KMS-11 (cell line): Measurements from ENCODE around the gene SERPINA6.

ENCODE experiments used
- H2AFZ ChIP-seq: fragments of 200-600 bp; sonication (generic); 2 replicates; pipeline ENCODE4 v1.6.1; 2016; ENCODE audit warnings: antibody characterized with exemption, mixed run types, low read depth
- H3K27ac ChIP-seq: fragments of 200-600 bp; sonication (generic); 2 replicates; pipeline ENCODE4 v1.6.1; 2016; ENCODE audit warnings: mild to moderate bottlenecking, mixed run types
- H3K27me3 ChIP-seq: fragments of 200-600 bp; sonication (generic); 2 replicates; pipeline ENCODE4 v1.6.1; 2017; ENCODE audit warnings: mild to moderate bottlenecking, low read depth, mixed run types, moderate library complexity; ENCODE audit not compliant: insufficient read depth
- H3K36me3 ChIP-seq: fragments of 200-600 bp; sonication (generic); 2 replicates; pipeline ENCODE4 v1.6.1; 2017; ENCODE audit warnings: mild to moderate bottlenecking, mixed run types; ENCODE audit not compliant: insufficient read depth
- H3K4me1 ChIP-seq: fragments of 200-600 bp; sonication (generic); 2 replicates; pipeline ENCODE4 v1.6.1; 2016; ENCODE audit warnings: mild to moderate bottlenecking, low read depth, mixed run types; ENCODE audit not compliant: poor library complexity, severe bottlenecking
- H3K4me2 ChIP-seq: fragments of 200-600 bp; sonication (generic); 2 replicates; pipeline ENCODE4 v1.7.0; 2016; ENCODE audit warnings: mild to moderate bottlenecking, mixed run types
- H3K4me3 ChIP-seq: fragments of 200-600 bp; sonication (generic); IDR thresholded peaks from 2 replicates; pipeline ENCODE4 v1.6.1; 2017; ENCODE audit warnings: low read depth, low read length, mixed read lengths; ENCODE audit not compliant: insufficient read depth
- H3K79me2 ChIP-seq: fragments of 200-600 bp; sonication (generic); 2 replicates; pipeline ENCODE4 v1.6.1; 2016; ENCODE audit warnings: low read depth, mixed run types; ENCODE audit not compliant: insufficient read depth
- H3K9ac ChIP-seq: fragments of 200-600 bp; sonication (generic); 2 replicates; pipeline ENCODE4 v1.6.1; 2016; ENCODE audit warnings: mild to moderate bottlenecking, mixed run types
- H4K20me1 ChIP-seq: fragments of 200-600 bp; sonication (generic); 2 replicates; pipeline ENCODE4 v1.6.1; 2016; ENCODE audit warnings: mild to moderate bottlenecking, mixed run types; ENCODE audit not compliant: insufficient read depth
- TF ChIP-seq, protein P1 (sequence below): fragments of 200-600 bp; sonication (generic); conservative IDR thresholded peaks from 2 replicates; pipeline ENCODE4 v1.6.1; 2017; ENCODE audit warnings: low read depth, mild to moderate bottlenecking, antibody characterized with exemption, low read length, moderate library complexity, mixed read lengths

The SERPINA6 gene

DNA sequence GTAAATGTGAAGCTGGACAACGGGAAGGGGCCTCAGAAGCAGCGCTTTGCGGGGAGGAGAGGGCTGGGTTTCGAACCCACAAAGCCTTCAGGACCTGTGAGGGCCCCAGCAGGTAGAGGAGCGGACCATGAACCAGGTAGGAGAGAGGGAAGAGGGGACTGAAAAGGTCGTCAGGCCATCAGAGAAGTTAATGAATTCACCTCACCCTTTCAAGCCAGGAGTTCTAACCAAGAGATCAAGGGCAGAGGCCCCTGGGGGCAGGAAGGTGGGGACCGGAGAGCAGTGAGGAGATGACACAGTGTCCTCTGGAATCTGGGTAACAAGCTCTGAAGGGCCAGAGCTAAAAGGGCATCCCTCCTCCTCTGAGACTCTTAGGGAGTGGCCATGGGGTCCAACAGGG, 45.8 kb upstream of the SERPINA6 start:
- no peak overlapping the region for H3K9ac ChIP-seq
- H3K79me2 ChIP-seq = no peaks in the 10 kb centered on the region
- no peaks in the 10 kb centered on the region for H3K4me1 ChIP-seq
- H3K27ac ChIP-seq = no peak overlapping the region
- no peak overlapping the region for H3K4me3 ChIP-seq
- H3K27me3 ChIP-seq = no peaks in the 10 kb centered on the region
- no peaks in the 10 kb centered on the region for H4K20me1 ChIP-seq
- no peaks in the 10 kb centered on the region for H3K36me3 ChIP-seq
- TF ChIP-seq, protein P1, sequence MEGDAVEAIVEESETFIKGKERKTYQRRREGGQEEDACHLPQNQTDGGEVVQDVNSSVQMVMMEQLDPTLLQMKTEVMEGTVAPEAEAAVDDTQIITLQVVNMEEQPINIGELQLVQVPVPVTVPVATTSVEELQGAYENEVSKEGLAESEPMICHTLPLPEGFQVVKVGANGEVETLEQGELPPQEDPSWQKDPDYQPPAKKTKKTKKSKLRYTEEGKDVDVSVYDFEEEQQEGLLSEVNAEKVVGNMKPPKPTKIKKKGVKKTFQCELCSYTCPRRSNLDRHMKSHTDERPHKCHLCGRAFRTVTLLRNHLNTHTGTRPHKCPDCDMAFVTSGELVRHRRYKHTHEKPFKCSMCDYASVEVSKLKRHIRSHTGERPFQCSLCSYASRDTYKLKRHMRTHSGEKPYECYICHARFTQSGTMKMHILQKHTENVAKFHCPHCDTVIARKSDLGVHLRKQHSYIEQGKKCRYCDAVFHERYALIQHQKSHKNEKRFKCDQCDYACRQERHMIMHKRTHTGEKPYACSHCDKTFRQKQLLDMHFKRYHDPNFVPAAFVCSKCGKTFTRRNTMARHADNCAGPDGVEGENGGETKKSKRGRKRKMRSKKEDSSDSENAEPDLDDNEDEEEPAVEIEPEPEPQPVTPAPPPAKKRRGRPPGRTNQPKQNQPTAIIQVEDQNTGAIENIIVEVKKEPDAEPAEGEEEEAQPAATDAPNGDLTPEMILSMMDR = no peak
- H3K4me2 ChIP-seq = no peak overlapping the region
- H2AFZ ChIP-seq = no peak overlapping the region

DNA sequence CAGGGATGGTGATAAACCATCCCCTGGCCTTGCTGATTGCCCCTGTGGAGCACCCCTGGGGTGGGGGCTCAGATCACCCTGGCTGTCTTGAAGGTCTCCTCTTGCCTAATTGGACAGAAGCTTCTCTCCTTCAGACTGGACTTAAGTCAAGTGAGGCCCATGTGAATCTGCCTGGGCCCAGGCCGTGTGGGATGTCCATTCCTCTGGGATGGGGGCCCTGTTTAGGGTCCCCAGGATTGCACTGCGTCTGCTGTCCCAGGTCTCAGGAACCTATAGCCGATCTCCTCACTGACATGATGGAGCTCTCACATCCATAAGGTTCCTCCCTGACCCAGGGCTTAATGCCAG, 45.1 kb upstream of the SERPINA6 start:
- H3K4me2 ChIP-seq = no peak overlapping the region
- no peak overlapping the region for H2AFZ ChIP-seq
- no peaks in the 10 kb centered on the region for H3K36me3 ChIP-seq
- H4K20me1 ChIP-seq = no peaks in the 10 kb centered on the region
- no peaks in the 10 kb centered on the region for H3K79me2 ChIP-seq
- no peak overlapping the region for H3K9ac ChIP-seq
- no peaks in the 10 kb centered on the region for H3K4me1 ChIP-seq
- no peak overlapping the region for H3K4me3 ChIP-seq
- H3K27ac ChIP-seq = no peak overlapping the region
- TF ChIP-seq, protein P1 = no peak
- no peaks in the 10 kb centered on the region for H3K27me3 ChIP-seq

DNA sequence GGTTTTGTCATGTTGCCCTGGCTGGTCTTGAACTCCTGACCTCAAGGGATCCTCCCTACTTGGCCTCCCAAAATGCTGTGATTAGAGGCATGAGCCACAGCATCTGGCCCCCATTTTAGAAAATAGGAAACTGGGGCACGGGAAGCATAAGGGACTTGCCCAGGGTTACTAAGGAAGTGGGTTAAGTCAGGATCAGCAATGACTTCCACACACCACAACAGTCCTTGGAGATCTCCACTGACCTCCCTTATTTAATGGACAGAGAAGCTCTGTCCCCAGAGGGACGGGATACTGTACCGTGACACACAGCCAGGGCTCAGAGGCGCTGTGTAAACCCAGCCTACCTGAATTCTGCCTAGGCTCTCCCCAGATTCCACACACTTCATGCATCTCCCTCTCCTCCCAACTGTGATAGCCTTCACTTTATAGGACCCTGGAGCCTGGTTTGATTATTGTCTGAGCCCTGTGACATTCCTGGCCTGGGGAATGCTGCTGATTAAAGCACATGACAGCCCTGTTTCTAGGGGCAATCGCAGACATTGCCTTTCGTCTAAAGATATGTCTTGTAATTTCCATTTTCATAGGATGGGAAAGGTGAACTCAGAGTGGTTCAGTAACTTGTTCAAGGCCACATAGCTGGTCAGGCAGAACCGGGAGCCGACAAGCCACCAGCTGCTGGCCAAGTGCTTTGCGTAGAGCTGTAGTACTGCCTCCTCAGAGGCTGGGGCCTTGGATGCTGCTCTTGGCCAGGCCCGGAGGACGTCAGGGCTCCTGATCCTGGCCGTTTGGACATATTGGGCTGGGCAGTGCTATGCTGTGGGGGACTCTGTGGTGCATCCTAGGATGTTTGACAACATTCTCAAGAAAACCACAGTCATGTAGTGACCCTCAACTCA, 44.5 kb upstream of the SERPINA6 start:
- Histone ChIP-seq H4K20me1 (no peaks in the 10 kb centered on the region), H3K4me3 (no peak overlapping the region), H3K36me3 (no peaks in the 10 kb centered on the region), H3K27ac (no peak overlapping the region), H3K4me1 (no peaks in the 10 kb centered on the region), H3K4me2 (no peak overlapping the region), H2AFZ (no peak overlapping the region), H3K27me3 (no peaks in the 10 kb centered on the region), H3K9ac (no peak overlapping the region), H3K79me2 (no peaks in the 10 kb centered on the region)
- TF ChIP-seq, protein P1 = no peak

- no peak within 1 kb of the TSS for H3K9ac ChIP-seq
- H2AFZ ChIP-seq = no peak within 1 kb of the TSS; the same call in 1 of the 2 replicates
- H3K79me2 ChIP-seq = no peaks in the 10 kb centered on the region
These were observed 43.2 kb upstream of the SERPINA6 start, which contains the start of gene SERPINA2 for GRCh38 chr14:94366146-94366915. Gene SERPINA2 (minus strand): TSS chr14:94366698.

More at GRCh38 chr14:94366146-94366915, 43.2 kb upstream of the SERPINA6 start, which contains the start of gene SERPINA2:
- Histone ChIP-seq H3K4me1 (no peaks in the 10 kb centered on the region), H3K36me3 (no peaks in the 10 kb centered on the region), H3K27me3 (no peaks in the 10 kb centered on the region), H3K27ac (no peak within 1 kb of the TSS), H4K20me1 (no peaks in the 10 kb centered on the region), H3K4me3 (no peak within 1 kb of the TSS), H3K4me2 (no peak within 1 kb of the TSS)
- TF ChIP-seq, protein P1 = no peak
